NB4 (cell line): Measurements from ENCODE around the gene GBX2.

Experiments
- CTCF ChIP-seq: IDR thresholded peaks from one replicate; pipeline ENCODE4 v1.5.1; 2012; ENCODE audit warnings: low read depth, low read length
- MAX ChIP-seq: IDR thresholded peaks from 2 replicates; pipeline ENCODE4 v1.6.1; 2011; ENCODE audit warnings: low read depth, low read length
- POLR2A ChIP-seq: IDR thresholded peaks from 2 replicates; pipeline ENCODE4 v1.6.1; 2011; ENCODE audit warnings: mild to moderate bottlenecking; ENCODE audit not compliant: insufficient read length; ENCODE audit errors: extremely low read depth

- TF ChIP-seq CTCF (no peak), POLR2A (no peak), MAX (no peak)
Measured at GRCh38 chr2:236170590-236171165, 2.5 kb upstream of the GBX2 start.
